ENCODE measurements around the gene NPIPB5. TPM values are rescaled to one million over a fixed set of nuclear protein-coding genes. Genes with fewer than 3 reads are reported as not detected.
"Not testable (repeated sequence)": the region's sequence is repeated elsewhere in the genome, so short reads cannot be mapped to it uniquely, and the experiment has no call there.

NPIPB5 gene
- polyA plus RNA-seq (2012; ENCODE audit: insufficient read depth, insufficient read length, low read depth) = 49.7 TPM

DNA sequence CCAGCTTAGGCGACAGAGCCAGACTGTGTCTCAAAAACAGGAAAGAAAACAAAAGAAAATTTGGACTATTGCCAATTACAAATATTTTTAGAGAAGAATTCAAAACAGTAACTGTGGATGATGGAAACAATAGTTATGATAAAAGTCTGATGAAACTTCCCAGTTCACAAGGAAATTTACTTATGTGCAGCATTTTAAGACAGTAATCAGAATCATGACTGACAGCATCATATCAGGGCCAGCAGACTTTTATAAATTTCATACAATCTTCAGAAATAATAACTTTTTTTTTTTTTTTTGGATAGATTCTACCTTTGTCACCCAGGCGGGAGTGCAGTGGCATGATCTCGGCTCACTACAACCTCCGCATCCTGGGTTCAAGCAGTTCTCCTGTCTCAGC, at the start of gene NPIPB5:
Gene NPIPB5 (plus strand): TSS at position 301 of the 400 bp plus-strand sequence. CDS start 2,911 bp downstream, outside the sequence.
- DNase-seq; H3K4me1 ChIP-seq; H3K27me3 ChIP-seq; H3K4me3 ChIP-seq (ENCODE audit: low read depth, low read length); H3K36me3 ChIP-seq; H3K9me3 ChIP-seq: not testable (repeated sequence)

DNA sequence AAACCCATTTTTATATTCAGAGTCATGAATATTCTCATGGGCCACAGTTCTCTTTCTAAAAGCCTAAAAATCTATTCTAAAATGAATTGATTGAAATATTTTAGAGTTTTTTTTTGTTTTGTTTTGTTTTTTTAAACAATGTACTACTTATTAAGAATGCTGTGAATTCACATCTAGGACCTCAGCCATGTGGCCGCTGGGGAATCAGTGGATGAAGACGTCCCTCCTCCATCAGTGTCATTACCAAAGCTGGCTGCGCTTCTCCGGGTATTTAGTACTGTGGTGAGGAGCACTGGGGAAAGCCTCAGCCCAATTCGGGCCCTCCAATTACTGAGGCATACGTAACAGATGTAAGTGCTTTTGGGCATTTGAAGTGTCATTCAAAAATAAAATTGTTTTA, 41.8 kb upstream of the NPIPB5 start:
- not testable (repeated sequence) for H3K4me3 ChIP-seq (ENCODE audit: low read depth, low read length); DNase-seq; H3K36me3 ChIP-seq; H3K4me1 ChIP-seq; H3K27me3 ChIP-seq; H3K9me3 ChIP-seq

DNA sequence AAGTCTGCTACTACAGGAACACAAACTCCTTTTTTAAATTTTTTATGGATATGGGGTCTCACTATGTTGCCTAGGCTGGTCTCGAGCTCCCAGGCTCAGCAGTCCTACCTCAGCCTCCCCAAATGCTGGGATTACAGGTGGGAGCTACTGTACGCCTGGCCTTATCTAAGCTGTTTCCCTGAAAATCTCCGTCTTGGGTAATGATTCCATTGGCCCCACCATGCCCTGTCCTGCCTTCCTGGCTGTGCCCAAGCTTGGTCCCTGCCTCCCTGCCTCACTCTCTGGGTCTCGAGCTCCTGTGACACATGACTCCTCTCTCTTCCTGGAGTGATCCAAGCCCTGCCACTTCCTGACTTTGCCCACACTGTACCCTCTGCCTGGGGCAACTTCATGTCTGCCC, 27.3 kb downstream of the NPIPB5 start:
- H3K9me3 ChIP-seq; H3K27me3 ChIP-seq; H3K36me3 ChIP-seq; DNase-seq; H3K4me1 ChIP-seq; H3K4me3 ChIP-seq (ENCODE audit: low read depth, low read length): not testable (repeated sequence)

DNA sequence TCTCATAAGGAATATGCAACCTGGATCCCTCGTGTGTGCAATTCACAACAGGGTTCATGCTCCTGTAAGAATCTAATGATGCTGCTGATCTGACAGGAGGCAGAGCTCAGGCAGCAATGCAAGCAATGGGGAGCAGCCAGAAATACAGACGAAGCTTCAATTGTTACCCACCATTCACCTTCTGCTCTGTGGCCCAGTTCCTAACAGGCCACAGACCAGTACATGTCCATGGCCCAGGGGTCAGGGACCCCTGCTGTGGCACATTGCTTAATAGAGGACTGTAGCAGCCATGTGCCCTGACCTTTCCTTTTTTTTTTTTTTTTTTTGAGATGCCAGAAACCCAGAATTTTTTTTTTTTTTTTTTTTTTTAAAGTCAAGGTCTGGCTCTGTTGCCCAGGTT, 34.1 kb downstream of the NPIPB5 start:
- not testable (repeated sequence) for H3K27me3 ChIP-seq; H3K4me3 ChIP-seq (ENCODE audit: low read depth, low read length); H3K4me1 ChIP-seq; H3K36me3 ChIP-seq; DNase-seq; H3K9me3 ChIP-seq

DNA sequence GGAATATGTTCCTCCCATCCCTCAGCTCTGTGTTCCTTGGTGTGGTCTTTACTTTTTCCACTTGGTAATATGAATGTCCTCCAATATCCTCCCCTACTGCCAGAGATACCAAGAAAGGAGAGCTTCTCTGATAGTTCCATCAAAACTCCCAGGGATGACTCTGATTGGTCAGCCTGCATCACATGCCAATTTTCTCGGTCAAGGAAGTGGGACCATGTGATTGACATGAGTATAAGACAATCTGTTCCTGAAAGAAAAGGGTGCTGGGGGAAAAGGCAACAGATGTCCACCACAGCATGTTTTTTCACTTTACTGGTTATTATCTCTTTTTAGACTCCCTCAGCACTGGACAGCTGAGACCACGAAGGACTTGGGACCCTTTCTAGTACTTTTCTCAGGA, 35.9 kb downstream of the NPIPB5 start:
- H3K9me3 ChIP-seq; H3K27me3 ChIP-seq; H3K36me3 ChIP-seq; H3K4me1 ChIP-seq; DNase-seq; H3K4me3 ChIP-seq (ENCODE audit: low read depth, low read length): not testable (repeated sequence)

DNA sequence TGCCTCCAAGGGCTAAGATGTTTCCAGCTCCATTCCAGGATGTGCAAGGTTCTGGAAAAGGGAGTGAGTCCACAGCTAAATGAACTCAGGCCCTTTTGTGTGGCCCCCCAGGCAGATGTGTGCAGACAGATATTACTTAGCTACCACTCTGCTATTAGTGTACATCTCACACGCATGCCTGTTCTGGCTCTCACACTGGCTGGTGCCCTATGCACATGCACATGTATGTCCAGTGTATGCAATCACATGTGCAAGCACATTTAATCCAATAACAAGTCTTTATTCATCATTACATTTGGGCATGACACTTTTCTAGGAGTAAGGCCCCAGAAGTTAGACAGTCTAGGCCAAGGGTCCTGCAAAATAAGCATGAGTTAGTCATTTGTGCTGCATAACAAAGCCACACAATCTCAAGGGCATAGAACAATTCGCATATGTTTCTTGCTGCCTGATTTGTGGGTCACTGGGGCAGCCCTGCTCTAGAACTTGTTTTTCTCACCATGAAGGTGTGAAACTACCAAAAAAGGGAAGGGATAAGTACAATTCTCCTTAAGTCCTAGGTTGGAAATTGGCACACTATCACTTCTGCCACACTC, 36.6 kb downstream of the NPIPB5 start:
- not testable (repeated sequence) for H3K4me3 ChIP-seq (ENCODE audit: low read depth, low read length); H3K9me3 ChIP-seq; H3K4me1 ChIP-seq; H3K36me3 ChIP-seq; DNase-seq; H3K27me3 ChIP-seq

DNA sequence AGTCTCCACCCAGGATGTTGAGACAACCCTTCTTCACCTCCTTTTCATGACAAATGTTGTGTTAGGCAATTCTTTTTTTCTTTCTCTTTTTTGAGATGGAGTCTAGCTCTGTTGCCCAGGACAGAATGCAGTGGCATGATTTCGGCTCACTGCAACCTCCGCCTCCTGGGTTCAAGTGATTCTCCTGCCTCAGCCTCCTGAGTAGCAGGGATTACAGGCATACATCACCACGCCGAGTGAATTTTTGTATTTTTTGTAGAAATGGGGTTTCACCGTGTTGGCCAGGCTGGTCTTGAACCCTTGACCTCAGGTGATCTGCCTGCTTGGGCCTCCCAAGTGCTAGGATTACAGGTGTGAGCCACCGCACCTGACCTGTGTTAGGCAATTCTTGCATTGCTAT, 39.2 kb downstream of the NPIPB5 start:
- not testable (repeated sequence) for H3K27me3 ChIP-seq; H3K9me3 ChIP-seq; H3K36me3 ChIP-seq; DNase-seq; H3K4me3 ChIP-seq (ENCODE audit: low read depth, low read length); H3K4me1 ChIP-seq

DNA sequence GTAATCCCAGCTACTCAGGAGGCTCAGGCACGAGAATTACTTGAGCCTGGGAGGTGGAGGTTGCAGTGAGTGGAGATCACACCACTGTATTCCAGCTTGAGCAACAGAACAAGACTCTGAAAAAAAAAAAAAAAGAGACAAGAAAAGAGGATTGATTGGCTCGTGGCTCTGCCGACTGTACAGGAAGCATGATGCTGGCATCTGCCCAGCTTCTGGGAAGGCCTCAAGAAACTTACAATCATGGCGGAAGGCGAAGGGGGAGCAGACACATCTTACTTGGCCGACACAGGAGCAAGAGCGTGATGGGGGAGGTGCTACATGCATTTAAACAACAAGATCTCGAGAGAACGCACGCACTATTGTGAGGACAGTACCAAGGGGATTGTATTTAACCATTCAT, 40.5 kb downstream of the NPIPB5 start:
- H3K27me3 ChIP-seq; H3K36me3 ChIP-seq; H3K4me1 ChIP-seq; H3K4me3 ChIP-seq (ENCODE audit: low read depth, low read length); DNase-seq; H3K9me3 ChIP-seq: not testable (repeated sequence)

DNA sequence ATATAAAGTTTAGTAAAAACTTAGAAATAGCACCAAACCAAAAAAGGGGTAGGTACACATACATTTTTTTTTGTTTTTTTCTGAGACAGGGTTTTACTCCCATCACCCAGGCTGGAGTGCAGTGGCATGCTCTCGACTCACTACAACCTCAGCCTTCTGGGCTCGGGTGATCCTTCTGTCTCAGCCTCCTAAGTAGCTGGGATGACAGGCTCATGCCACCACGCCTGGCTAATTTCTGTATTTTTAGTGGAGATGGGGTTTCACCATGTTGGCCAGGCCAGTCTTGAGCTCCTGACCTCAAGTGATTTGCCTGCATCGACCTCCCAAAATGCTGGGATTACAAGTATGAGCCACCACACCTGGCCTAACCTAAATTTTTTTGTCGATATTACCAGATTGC, 41.0 kb downstream of the NPIPB5 start:
- DNase-seq; H3K9me3 ChIP-seq; H3K27me3 ChIP-seq; H3K4me1 ChIP-seq; H3K36me3 ChIP-seq; H3K4me3 ChIP-seq (ENCODE audit: low read depth, low read length): not testable (repeated sequence)

DNA sequence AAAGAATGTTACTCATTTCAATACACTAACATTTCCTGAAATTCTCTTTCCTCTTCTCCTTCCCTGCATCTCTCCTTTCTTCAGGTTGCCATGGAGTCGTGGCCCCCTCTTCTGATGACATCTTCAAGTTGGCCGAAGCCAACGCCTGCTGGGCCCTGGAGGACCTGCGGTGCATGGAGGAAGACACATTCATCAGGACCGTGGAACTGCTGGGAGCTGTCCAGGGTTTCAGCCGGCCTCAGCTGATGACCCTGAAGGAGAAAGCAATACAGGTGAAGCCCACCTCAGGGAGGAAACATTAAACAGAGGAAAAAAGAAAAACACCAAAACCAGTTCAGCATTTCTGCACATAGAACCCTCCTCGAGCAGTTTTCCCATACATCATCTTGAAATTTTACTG, 46.1 kb downstream of the NPIPB5 start:
- not testable (repeated sequence) for H3K27me3 ChIP-seq; H3K36me3 ChIP-seq; H3K4me1 ChIP-seq; DNase-seq; H3K9me3 ChIP-seq; H3K4me3 ChIP-seq (ENCODE audit: low read depth, low read length)

All from BE2C (cell line).